Measurements from ENCODE around the gene FAM151A. TPM values are rescaled to one million over a fixed set of nuclear protein-coding genes. Genes with fewer than 3 reads are reported as not detected.

Gene FAM151A
- polyA plus RNA-seq, 1 donor, result 0.34 TPM

DNA sequence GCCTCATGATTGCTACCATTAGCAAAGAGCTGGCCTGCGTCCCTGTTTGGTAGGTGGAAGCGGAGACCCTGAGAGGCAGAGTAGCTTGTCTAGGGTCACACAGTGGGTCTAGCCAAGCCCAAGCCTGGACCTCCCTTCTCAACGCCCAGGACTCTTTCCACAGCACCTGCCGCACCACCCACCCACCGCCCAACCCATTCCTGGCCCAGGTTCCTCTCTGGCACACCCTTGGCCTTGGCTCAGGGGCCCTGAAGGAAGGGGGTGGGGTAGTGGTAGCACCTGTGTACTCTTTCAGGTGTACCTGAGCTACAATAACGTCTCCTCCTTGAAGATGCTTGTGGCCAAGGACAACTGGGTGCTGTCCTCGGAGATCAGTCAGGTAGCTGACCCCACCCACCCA is 19.3 kb downstream of the FAM151A start:
- DNase-seq (ENCODE audit: low read depth), result no peak

DNA sequence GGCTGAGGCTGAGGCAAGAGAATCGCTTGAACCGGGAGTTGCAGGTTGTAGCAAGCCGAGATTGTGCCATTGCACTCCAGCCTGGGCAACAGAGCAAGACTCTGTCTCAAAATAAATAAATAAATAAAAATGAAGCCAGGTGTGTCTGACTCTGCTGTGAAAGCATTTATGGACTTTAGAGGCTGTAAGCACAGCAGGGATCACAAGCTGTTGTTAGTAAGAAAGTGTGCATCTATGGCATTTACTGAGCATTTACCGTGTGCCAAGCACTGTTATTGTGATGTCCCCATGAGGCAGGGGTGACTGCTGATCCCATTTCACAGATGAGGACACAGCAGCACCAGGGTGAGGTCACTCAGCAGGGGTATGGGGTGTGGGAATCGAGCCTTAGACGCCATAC is 20.1 kb downstream of the FAM151A start:
- DNase-seq (ENCODE audit: low read depth), result no peak

DNA sequence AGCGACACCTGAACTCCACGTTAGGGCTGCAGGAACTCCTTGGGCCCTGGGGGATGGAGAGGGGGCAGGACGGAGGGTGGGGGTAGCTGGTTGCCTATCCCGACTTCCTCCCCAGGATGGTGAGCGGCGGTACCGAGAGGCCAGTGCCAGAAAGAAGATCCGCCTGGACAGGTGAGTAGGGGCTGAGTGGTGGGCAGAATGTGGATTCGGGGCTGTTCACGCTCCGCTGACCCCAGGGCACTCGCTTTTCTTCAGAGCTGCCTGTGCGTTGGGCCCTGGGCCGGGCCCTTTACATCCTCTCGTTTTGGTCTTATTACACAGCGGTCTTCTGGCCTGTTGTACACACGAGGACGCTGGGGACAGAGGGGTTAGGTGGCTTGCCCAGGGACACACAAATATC is 20.8 kb downstream of the FAM151A start:
- DNase-seq (ENCODE audit: low read depth), result no peak

DNA sequence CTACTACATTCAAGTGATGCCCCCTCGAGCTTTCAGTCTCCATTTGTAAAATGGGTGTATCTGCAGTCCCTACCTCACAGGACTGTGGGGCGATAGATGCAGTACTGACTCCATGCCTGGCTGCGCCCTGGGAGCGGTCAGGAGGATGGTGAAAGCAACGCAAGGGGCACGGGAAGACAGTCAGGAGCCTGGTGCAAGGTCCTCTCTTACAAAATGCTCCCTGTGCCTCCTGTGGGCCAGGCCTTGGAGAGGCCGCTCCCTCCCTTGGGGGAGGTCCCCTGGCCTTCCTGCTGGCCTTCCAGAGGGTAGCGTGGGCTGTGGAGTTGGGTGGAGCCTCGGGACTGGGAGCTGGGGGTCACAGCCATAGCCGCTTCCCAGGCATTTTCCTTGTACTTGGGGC is 21.6 kb downstream of the FAM151A start:
- DNase-seq (ENCODE audit: low read depth), result no peak

DNA sequence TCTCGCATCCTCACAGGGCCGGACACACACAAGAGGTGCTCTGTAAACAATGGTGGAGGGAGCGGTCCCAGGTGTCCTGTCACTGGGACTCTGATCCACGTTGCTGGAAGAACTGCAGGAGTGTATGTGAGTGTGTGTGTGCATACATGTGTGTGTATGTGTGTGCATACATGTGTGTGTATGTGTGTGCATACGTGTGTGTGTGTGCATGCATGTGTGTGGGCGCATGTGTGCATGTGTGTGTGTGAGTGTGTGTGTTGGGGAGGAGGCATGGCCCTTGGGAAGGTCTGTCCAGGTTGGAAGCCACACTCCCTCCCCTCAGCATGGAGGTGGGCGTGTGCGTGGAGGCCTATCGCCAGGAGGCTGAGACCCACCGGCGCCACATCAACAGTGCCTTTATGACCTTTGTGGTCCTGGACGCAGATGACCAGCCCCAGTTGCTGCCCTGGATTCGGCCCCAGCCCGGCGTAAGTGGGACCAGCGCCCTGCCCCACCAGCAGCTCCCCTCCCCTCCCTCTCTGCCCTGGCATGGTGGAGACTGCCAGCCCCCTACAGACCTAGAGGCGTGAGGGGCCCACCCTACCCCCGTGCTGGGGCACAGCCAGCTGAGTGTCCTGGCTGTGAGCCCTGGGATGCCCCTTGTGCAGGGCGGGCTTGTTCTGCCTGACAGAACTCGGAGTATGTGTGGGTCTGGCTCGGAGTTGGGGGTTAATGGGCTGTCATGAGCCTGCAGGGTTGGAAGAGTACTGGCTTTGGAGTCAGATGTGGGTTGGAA is 22.2 kb downstream of the FAM151A start:
- no peak for DNase-seq (ENCODE audit: low read depth)

DNA sequence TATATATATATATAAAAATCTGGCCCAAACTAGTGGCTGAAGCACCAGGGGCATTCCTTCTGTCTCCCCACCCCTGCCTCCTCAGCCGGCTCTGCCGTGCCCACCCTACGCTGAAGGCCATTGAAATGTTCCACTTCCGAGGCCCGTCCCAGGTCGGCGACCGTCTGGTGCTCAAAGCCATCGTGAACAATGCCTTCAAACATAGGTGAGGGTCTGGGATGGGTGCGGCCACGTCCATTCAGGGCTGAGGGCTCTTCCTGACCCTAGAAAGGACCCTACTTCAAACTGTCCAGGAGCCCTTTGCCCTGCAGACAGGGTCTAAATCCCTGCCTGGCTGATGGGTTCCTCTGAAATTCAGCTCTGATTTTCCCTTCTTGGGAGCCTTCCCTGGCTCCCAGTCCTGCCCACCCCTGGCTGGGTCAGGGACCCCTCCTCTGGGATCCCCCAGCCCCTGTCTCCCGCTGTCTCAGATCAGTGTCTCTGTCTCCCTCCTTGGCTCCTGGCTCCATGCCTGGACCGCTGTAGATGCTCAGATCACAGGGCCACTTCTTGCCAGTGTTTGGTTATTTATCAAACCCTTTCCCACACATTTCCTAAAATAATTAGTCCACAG is 24.0 kb downstream of the FAM151A start:
- no peak for DNase-seq (ENCODE audit: low read depth)

- no peak for DNase-seq (ENCODE audit: low read depth)
Observed at GRCh38 chr1:54597455-54598030, 25.8 kb downstream of the FAM151A start.

GRCh38 chr1:54596756-54597155 is 26.6 kb downstream of the FAM151A start:
- DNase-seq (ENCODE audit: low read depth), result no peak

DNA sequence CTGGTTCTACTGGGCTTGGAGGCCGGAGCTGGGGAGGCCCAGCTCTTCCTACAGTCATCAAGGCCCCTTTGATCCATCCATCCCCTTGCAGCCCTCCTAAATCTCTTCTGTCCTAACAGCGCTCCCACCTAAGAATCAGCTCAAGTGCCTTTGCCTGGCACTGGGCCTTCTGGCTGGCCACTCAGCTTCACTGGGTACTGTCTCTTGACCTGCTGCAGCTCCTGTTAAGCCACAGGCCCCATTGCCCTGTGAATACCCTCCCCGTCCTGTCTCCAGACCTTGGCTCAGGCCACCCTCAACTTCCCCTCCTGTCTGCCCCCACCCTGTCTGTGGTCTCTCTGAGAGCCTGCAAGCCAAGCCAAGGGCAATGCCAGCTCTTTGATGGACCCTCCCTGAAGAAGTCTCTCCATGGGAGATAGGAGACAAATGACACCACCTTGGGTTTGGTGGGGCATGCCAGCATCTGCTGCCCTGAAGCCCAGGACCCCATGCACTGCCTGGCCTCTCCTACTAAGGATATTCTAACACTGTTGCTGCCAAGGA is 27.3 kb downstream of the FAM151A start:
- DNase-seq (ENCODE audit: low read depth), result no peak

- DNase-seq (ENCODE audit: low read depth), result no peak
Observed at GRCh38 chr1:54594463-54594862, 28.9 kb downstream of the FAM151A start.

DNA sequence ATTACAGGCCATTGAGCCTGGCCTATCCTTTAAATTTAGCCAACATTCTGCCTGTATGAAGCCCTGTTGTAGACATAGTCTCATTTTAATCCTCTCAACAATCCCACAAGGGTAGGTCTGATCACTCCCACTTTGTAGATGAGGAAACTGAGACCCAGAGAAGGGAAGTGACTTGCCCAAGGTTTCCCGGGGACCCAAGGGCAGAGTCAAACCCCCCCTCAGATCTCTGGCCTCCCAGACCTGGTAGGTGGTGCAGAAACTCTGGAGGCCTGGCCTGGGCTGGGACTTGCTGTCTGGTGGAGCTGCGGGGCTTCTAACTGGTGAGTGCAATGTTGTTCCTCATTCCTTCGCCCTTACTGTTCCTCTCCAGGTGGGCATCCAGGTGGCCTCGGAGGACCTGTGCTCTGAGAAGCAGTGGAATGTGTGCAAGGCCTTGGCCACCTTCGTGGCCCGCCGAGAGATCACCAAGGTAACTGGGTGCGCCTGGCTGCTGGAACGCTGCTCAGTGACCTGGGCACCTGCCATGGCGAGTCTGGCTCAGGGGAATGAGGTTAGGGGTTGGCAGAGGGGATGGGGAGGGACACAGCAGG is 29.7 kb downstream of the FAM151A start:
- no peak for DNase-seq (ENCODE audit: low read depth)

DNA sequence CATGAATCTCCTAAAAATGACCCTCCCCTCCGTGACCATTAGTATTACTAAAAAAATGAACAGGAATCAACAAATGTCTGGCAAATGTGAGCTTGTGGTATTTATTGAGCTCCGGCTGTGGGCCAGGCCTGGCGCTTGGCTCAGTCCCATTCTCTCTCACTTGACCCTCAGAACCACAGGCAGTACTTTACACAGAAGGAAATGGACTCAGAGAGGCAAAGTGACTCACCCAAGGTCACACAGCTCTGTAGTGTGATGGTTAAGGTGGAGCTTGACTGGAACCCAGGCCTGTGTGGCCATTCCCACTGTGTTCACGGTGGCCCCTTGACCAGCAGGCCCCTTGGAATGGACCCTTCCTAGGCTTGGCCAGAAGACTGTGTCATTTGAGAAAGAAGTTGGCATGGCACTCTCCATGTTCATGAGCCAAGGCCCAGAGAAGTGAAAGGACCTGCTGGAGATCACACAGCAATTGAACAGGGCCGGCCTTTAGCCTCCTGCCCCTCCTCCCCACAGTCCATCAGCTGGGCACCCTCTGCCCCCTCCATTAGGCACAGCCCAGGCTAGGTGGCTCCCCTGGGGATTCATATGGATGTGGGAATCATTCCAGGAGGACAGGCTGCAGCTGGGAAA is 32.1 kb downstream of the FAM151A start:
- no peak for DNase-seq (ENCODE audit: low read depth)

DNA sequence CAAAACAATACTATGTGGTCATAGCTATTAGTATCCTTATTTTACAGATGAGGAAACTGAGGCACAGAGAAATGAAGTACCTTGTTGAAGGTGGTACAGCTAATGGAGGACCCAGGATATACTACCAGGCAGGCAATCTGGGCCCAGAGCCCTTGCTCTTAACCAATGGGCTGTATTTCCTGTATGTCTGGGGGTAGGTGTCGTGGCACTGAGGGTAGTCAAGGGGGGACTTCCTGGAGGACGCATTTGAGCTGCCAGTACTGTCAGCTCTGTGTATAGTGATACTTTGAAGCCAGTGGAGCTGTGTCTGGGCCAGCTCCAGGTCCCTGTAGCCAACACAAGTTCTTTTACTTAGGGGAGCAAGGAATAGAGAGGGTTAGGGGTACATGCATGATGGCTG is 34.9 kb downstream of the FAM151A start:
- DNase-seq (ENCODE audit: low read depth), result no peak

DNA sequence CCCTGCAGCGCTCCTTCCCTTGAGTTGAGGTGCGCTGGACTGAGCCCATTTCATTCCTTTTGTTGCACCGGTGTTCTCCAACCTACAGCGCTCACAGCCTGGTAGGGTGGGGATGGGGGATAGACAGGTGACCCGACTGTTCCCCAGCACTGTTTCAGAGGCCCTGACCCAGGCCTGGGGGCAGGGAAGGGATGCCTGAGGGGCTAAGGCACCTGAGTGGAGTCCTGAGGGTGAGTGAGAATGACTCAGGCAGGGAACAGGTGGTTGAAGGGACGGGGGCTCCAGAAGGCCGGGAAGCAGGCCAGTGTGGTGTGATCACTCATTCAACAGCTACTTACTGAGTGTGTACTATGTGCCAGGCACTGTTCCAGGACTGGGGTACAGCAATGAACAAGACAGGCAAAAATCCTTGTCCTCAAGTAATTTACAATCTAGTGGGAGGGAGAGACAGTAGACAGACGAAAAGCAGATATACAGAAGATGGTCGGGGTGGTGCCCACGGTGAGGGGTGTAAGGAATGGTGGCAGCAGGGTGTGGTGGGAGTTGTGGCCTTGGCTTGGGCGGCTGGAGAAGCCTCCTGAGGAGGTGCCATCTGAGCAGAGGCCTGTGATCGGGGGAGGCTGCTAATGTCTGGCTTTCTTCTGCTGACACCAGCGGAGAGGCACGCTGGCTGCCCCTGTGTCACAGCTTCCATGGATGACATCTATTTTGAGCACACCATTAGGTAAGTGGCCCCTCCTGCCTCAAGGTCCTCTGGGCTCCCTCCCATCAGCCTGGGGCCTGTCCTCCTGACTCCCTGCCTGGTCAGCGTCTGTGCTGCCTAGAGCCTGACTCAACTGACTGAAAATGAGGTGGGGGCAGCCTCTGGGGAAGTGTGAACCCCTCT is 37.9 kb downstream of the FAM151A start:
- DNase-seq (ENCODE audit: low read depth), result no peak

- DNase-seq (ENCODE audit: low read depth), result no peak
Observed at GRCh38 chr1:54584575-54584974, 38.8 kb downstream of the FAM151A start.

DNA sequence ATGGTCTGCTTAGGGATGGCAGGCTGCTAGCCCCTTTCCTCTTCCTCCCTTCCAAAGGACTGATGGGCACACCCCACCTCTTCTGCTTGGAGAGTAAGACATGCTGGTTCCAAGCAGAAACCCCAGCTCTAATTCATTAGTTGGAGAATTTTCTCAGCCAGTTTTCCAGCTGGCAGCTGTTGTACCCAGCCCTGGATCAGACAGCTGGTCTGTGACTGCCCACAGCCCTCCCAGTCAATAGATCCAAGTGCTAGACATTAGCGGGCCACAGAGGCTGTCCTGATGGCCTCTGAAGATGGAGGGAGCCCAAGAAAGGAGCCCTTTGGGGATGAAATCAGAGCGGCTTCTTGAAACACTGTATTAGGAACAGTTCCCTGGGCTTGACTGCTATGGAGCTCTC is 39.5 kb downstream of the FAM151A start:
- peak; percentile 20 for DNase-seq (ENCODE audit: low read depth)

GRCh38 chr1:54583307-54583686 is 40.0 kb downstream of the FAM151A start:
- DNase-seq (ENCODE audit: low read depth), result no peak

DNA sequence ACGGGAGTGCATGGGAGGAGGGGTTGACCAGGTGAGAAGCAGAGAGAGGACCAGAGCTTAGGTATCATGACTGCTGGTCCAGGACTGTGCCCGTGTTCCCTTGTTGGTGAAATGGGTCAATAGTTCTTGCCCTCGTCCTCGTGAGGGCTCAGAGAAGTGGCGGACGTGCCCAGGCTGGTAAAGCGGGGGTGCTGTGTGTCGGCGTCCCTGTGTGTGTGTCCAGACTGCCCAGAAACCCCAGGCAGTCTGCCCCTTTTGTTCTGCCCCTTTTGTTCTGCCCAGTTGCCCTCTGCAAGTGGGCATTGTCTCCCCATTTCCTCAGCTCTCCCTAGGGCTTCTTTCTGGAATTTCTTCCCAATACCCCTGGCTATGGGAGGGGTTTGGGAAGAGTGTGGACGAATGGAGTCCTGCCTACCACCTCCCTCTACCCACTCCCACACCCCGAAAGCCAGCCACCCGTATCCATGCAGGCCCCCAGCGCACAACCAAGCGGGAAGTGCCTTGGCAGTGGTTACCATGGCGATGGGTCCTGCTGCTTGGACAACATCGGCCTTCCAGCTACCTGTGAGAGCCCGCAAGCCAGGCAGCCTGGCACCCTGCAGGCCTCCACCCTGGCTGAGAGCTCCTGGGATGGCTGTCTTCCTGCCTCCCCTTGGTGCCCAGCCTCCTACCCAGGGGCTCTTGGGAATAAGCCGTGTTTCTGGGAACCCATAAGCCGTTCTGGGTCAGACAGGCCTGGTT is 40.6 kb downstream of the FAM151A start:
- no peak for DNase-seq (ENCODE audit: low read depth)

DNA sequence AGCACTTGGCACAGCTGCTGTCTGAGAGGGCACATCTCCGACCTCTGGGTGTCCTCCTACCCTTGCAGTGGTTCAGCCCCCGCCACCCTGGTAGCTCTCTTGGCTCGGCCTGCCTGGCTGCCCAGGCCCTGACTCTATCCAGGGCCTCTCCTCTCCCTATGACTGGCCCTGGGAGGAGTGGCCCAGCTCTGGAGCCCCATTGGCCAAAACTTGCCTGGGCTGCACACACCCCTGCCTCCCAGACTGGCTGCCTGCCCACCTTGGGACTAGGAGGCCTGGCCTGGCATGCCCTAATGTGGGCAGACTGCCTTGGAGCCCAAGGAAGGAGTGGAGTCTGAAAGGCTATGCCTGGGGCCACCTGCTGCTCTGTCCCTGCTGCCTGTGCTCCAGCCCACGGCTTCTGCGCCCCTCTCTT is 41.7 kb downstream of the FAM151A start:
- no peak for DNase-seq (ENCODE audit: low read depth)

- no peak for DNase-seq (ENCODE audit: low read depth)
Observed at GRCh38 chr1:54580856-54581550, 42.3 kb downstream of the FAM151A start.
